Fibroblast of villous mesenchyme (primary cell): Measurements from ENCODE around the gene CANT1. TPM values are rescaled to one million over a fixed set of nuclear protein-coding genes. Genes with fewer than 3 reads are reported as not detected.

ENCODE experiments used
- DNase-seq: peaks from one replicate; pipeline ENCODE4 v3.0.0-alpha.2; 2010; ENCODE audit warnings: low read depth
- H3K4me3 ChIP-seq: 2 replicates; pipeline ENCODE4 v1.5.1; 2011; ENCODE audit warnings: low read depth, mild to moderate bottlenecking, low read length
- CTCF ChIP-seq: IDR thresholded peaks from 2 replicates; pipeline ENCODE4 v1.5.1; 2012; ENCODE audit warnings: low read depth, mild to moderate bottlenecking, low read length; ENCODE audit not compliant: insufficient read depth
- total RNA-seq: library from RNA; depleted of rRNA; stranded (reverse); fragments of >200 nt; gene quantifications from 2 replicates; pipeline ENCODE4 v1.2.3, GENCODE V29; 2012

CANT1 gene
- total RNA-seq, 1 donor = 63.9 TPM

GRCh38 chr17:78997881-78998280 lies 11.7 kb downstream of the CANT1 start:
- TF ChIP-seq CTCF = no peak
- no peak for DNase-seq
- H3K4me3 ChIP-seq = no peak overlapping the region

GRCh38 chr17:78997231-78997741 lies 12.3 kb downstream of the CANT1 start:
- H3K4me3 ChIP-seq = no peak overlapping the region
- no peak for TF ChIP-seq CTCF
- no peak for DNase-seq

- DNase-seq = no peak
- H3K4me3 ChIP-seq = no peak overlapping the region
- no peak for TF ChIP-seq CTCF
Observed at GRCh38 chr17:78996781-78997201, 12.8 kb downstream of the CANT1 start.

- H3K4me3 ChIP-seq = no peak overlapping the region
- TF ChIP-seq CTCF = no peak
- DNase-seq = no peak
Observed at GRCh38 chr17:78995761-78996451, 13.7 kb downstream of the CANT1 start.

GRCh38 chr17:78995022-78995760 lies 14.4 kb downstream of the CANT1 start:
- no peak for DNase-seq
- no peak for TF ChIP-seq CTCF
- no peak overlapping the region for H3K4me3 ChIP-seq

GRCh38 chr17:78993981-78994671 lies 15.4 kb downstream of the CANT1 start:
- no peak overlapping the region for H3K4me3 ChIP-seq
- no peak for TF ChIP-seq CTCF
- no peak for DNase-seq
